Measurements from ENCODE around the gene ALDH1A3. TPM values are rescaled to one million over a fixed set of nuclear protein-coding genes. Genes with fewer than 3 reads are reported as not detected.

Gene ALDH1A3
- total and polyA plus RNA-seq, 5 donors from 2014 or later: not detected

GRCh38 chr15:100922192-100923040 lies 42.8 kb downstream of the ALDH1A3 start:
- peaks cover 0 to 2% (median 0%) of the 10 kb centered on the region in 7 donors for H3K9me3 Mint-ChIP-seq

GRCh38 chr15:100923076-100923475 lies 43.4 kb downstream of the ALDH1A3 start:
- Mint-ChIP-seq H3K27ac (no peak overlapping the region), H3K36me3 (no peaks in the 10 kb centered on the region), H3K4me1 (peaks cover 5 to 20% (median 7%) of the 10 kb centered on the region in 4 donors), H3K4me3 (no peak overlapping the region), H3K9me3 (peaks cover 0 to 2% (median 0%) of the 10 kb centered on the region in 7 donors), H3K27me3 (peaks cover 31% of the 10 kb centered on the region)
- Histone ChIP-seq H3K36me3 (ENCODE audit: control insufficient read depth, insufficient read depth, low read length) (no peaks in the 10 kb centered on the region), H3K4me3 (ENCODE audit: low read depth, low read length) (no peak overlapping the region), H3K9me3 (ENCODE audit: control insufficient read depth in 2 of 2, low read length in 2 of 2) (no peaks in the 10 kb centered on the region), H3K27me3 (ENCODE audit: control insufficient read depth, insufficient read depth, low read length) (peaks cover 16% of the 10 kb centered on the region), H3K27ac (ENCODE audit: insufficient read depth, low read length, poor library complexity, severe bottlenecking) (no peak overlapping the region), H3K4me1 (ENCODE audit: control insufficient read depth, insufficient read depth, low read length, poor library complexity, severe bottlenecking) (peaks cover 8% of the 10 kb centered on the region)
- DNase-seq (no peak), ATAC-seq (ENCODE audit: low read depth in 2 of 2) (no peak)

More at GRCh38 chr15:100922192-100923040, 42.8 kb downstream of the ALDH1A3 start:
- Histone ChIP-seq H3K27ac (ENCODE audit: insufficient read depth, low read length, poor library complexity, severe bottlenecking) (no peak overlapping the region), H3K4me3 (ENCODE audit: low read depth, low read length) (no peak overlapping the region), H3K27me3 (ENCODE audit: control insufficient read depth, insufficient read depth, low read length) (peaks cover 21% of the 10 kb centered on the region), H3K9me3 (ENCODE audit: control insufficient read depth in 2 of 2, low read length in 2 of 2) (no peaks in the 10 kb centered on the region), H3K36me3 (ENCODE audit: control insufficient read depth, insufficient read depth, low read length) (no peaks in the 10 kb centered on the region), H3K4me1 (ENCODE audit: control insufficient read depth, insufficient read depth, low read length, poor library complexity, severe bottlenecking) (peaks cover 12% of the 10 kb centered on the region)
- Mint-ChIP-seq H3K27ac (no peak overlapping the region), H3K27me3 (peaks cover 32% of the 10 kb centered on the region), H3K36me3 (no peaks in the 10 kb centered on the region), H3K4me1 (peaks cover 5 to 21% (median 7%) of the 10 kb centered on the region in 4 donors), H3K4me3 (no peak overlapping the region)
- no peak for ATAC-seq (ENCODE audit: low read depth in 2 of 2)
- DNase-seq: no peak

GRCh38 chr15:100923902-100924301 lies 44.3 kb downstream of the ALDH1A3 start:
- H3K4me1 Mint-ChIP-seq: peaks cover 4 to 13% (median 6%) of the 10 kb centered on the region in 4 donors
- no peaks in the 10 kb centered on the region for H3K36me3 Mint-ChIP-seq
- Histone ChIP-seq H3K4me1 (ENCODE audit: control insufficient read depth, insufficient read depth, low read length, poor library complexity, severe bottlenecking) (peaks cover 5% of the 10 kb centered on the region), H3K9me3 (ENCODE audit: control insufficient read depth in 2 of 2, low read length in 2 of 2) (no peaks in the 10 kb centered on the region), H3K27ac (ENCODE audit: insufficient read depth, low read length, poor library complexity, severe bottlenecking) (no peak overlapping the region), H3K4me3 (ENCODE audit: low read depth, low read length) (no peak overlapping the region), H3K27me3 (ENCODE audit: control insufficient read depth, insufficient read depth, low read length) (peaks cover 16% of the 10 kb centered on the region), H3K36me3 (ENCODE audit: control insufficient read depth, insufficient read depth, low read length) (no peaks in the 10 kb centered on the region)
- H3K4me3 Mint-ChIP-seq: no peak overlapping the region
- H3K9me3 Mint-ChIP-seq: peaks cover 0 to 4% (median 0%) of the 10 kb centered on the region in 7 donors
- DNase-seq: no peak
- no peak for ATAC-seq (ENCODE audit: low read depth in 2 of 2)
- H3K27ac Mint-ChIP-seq: no peak overlapping the region
- peaks cover 27% of the 10 kb centered on the region for H3K27me3 Mint-ChIP-seq

GRCh38 chr15:100924436-100924835 lies 44.8 kb downstream of the ALDH1A3 start:
- DNase-seq (no peak), ATAC-seq (ENCODE audit: low read depth in 2 of 2) (no peak)
- Mint-ChIP-seq H3K27ac (no peak overlapping the region), H3K4me1 (peaks cover 4 to 13% (median 6%) of the 10 kb centered on the region in 4 donors), H3K9me3 (peaks cover 0 to 5% (median 0%) of the 10 kb centered on the region in 7 donors), H3K4me3 (no peak overlapping the region), H3K36me3 (no peaks in the 10 kb centered on the region), H3K27me3 (peaks cover 27% of the 10 kb centered on the region)
- H3K9me3 ChIP-seq (ENCODE audit: control insufficient read depth in 2 of 2, low read length in 2 of 2): no peaks in the 10 kb centered on the region
- H3K36me3 ChIP-seq (ENCODE audit: control insufficient read depth, insufficient read depth, low read length): no peaks in the 10 kb centered on the region
- H3K27me3 ChIP-seq (ENCODE audit: control insufficient read depth, insufficient read depth, low read length): peaks cover 16% of the 10 kb centered on the region
- no peak overlapping the region for H3K4me3 ChIP-seq (ENCODE audit: low read depth, low read length)
- no peak overlapping the region for H3K27ac ChIP-seq (ENCODE audit: insufficient read depth, low read length, poor library complexity, severe bottlenecking)
- H3K4me1 ChIP-seq (ENCODE audit: control insufficient read depth, insufficient read depth, low read length, poor library complexity, severe bottlenecking): peaks cover 5% of the 10 kb centered on the region

- peaks cover 24% of the 10 kb centered on the region for H3K27me3 Mint-ChIP-seq
- ATAC-seq (ENCODE audit: low read depth in 2 of 2): no peak
- H3K36me3 Mint-ChIP-seq: no peaks in the 10 kb centered on the region
- peaks cover 4 to 7% (median 6%) of the 10 kb centered on the region in 4 donors for H3K4me1 Mint-ChIP-seq
- H3K27ac Mint-ChIP-seq: no peak overlapping the region
- Histone ChIP-seq H3K4me3 (ENCODE audit: low read depth, low read length) (no peak overlapping the region), H3K27ac (ENCODE audit: insufficient read depth, low read length, poor library complexity, severe bottlenecking) (no peak overlapping the region), H3K27me3 (ENCODE audit: control insufficient read depth, insufficient read depth, low read length) (peaks cover 10% of the 10 kb centered on the region), H3K36me3 (ENCODE audit: control insufficient read depth, insufficient read depth, low read length) (no peaks in the 10 kb centered on the region), H3K9me3 (ENCODE audit: control insufficient read depth in 2 of 2, low read length in 2 of 2) (no peaks in the 10 kb centered on the region), H3K4me1 (ENCODE audit: control insufficient read depth, insufficient read depth, low read length, poor library complexity, severe bottlenecking) (no peaks in the 10 kb centered on the region)
- DNase-seq: no peak
- H3K9me3 Mint-ChIP-seq: peaks cover 0 to 5% (median 0%) of the 10 kb centered on the region in 7 donors
- H3K4me3 Mint-ChIP-seq: no peak overlapping the region
These were observed 45.8 kb downstream of the ALDH1A3 start for GRCh38 chr15:100925480-100925879.

GRCh38 chr15:100926258-100926657 lies 46.6 kb downstream of the ALDH1A3 start:
- peaks cover 0 to 3% (median 0%) of the 10 kb centered on the region in 7 donors for H3K9me3 Mint-ChIP-seq
- DNase-seq (no peak), ATAC-seq (ENCODE audit: low read depth in 2 of 2) (no peak)
- Histone ChIP-seq H3K4me1 (ENCODE audit: control insufficient read depth, insufficient read depth, low read length, poor library complexity, severe bottlenecking) (no peaks in the 10 kb centered on the region), H3K4me3 (ENCODE audit: low read depth, low read length) (no peak overlapping the region), H3K27me3 (ENCODE audit: control insufficient read depth, insufficient read depth, low read length) (peaks cover 2% of the 10 kb centered on the region), H3K9me3 (ENCODE audit: control insufficient read depth in 2 of 2, low read length in 2 of 2) (no peaks in the 10 kb centered on the region), H3K27ac (ENCODE audit: insufficient read depth, low read length, poor library complexity, severe bottlenecking) (no peak overlapping the region), H3K36me3 (ENCODE audit: control insufficient read depth, insufficient read depth, low read length) (no peaks in the 10 kb centered on the region)
- no peaks in the 10 kb centered on the region for H3K36me3 Mint-ChIP-seq
- H3K27me3 Mint-ChIP-seq: peaks cover 17% of the 10 kb centered on the region
- H3K4me3 Mint-ChIP-seq: no peak overlapping the region
- no peak overlapping the region for H3K27ac Mint-ChIP-seq
- H3K4me1 Mint-ChIP-seq: peaks cover 0 to 7% (median 4%) of the 10 kb centered on the region in 4 donors

- no peak for ATAC-seq (ENCODE audit: low read depth in 2 of 2)
- H3K27ac Mint-ChIP-seq: no peak overlapping the region
- no peaks in the 10 kb centered on the region for H3K36me3 Mint-ChIP-seq
- peaks cover 0 to 7% (median 4%) of the 10 kb centered on the region in 4 donors for H3K4me1 Mint-ChIP-seq
- Histone ChIP-seq H3K9me3 (ENCODE audit: control insufficient read depth in 2 of 2, low read length in 2 of 2) (no peaks in the 10 kb centered on the region), H3K27ac (ENCODE audit: insufficient read depth, low read length, poor library complexity, severe bottlenecking) (no peak overlapping the region), H3K4me3 (ENCODE audit: low read depth, low read length) (no peak overlapping the region), H3K27me3 (ENCODE audit: control insufficient read depth, insufficient read depth, low read length) (no peaks in the 10 kb centered on the region), H3K36me3 (ENCODE audit: control insufficient read depth, insufficient read depth, low read length) (no peaks in the 10 kb centered on the region), H3K4me1 (ENCODE audit: control insufficient read depth, insufficient read depth, low read length, poor library complexity, severe bottlenecking) (no peaks in the 10 kb centered on the region)
- peaks cover 0 to 3% (median 0%) of the 10 kb centered on the region in 7 donors for H3K9me3 Mint-ChIP-seq
- H3K27me3 Mint-ChIP-seq: peaks cover 11% of the 10 kb centered on the region
- no peak for DNase-seq
- no peak overlapping the region for H3K4me3 Mint-ChIP-seq
These were observed 47.5 kb downstream of the ALDH1A3 start for GRCh38 chr15:100926971-100927756.
